ENCODE results near the gene CCDC188. TPM values are rescaled to one million over a fixed set of nuclear protein-coding genes. Genes with fewer than 3 reads are reported as not detected.

CCDC188 gene
- total and polyA plus RNA-seq, 7 experiments from 2014 or later, result not detected

- intact Hi-C loops (cut with micrococcal nuclease), result no loop called here
- ChIA-PET CTCF (no interaction called here), POLR2A (no interaction called here)
- H3K4me1 Mint-ChIP-seq, result no peaks in the 10 kb centered on the region
- no peaks in the 10 kb centered on the region for H3K36me3 ChIP-seq (ENCODE audit: control insufficient read depth in 2 of 3, insufficient read depth in 3 of 3, low read length in 3 of 3)
- H3K4me1 ChIP-seq (ENCODE audit: control insufficient read depth in 2 of 2, insufficient read depth in 2 of 2, low read length in 2 of 2), result no peaks in the 10 kb centered on the region
- H3K27me3 ChIP-seq (ENCODE audit: control insufficient read depth in 2 of 2, insufficient read depth in 2 of 2, low read length in 2 of 2), result no peaks in the 10 kb centered on the region
- no peaks in the 10 kb centered on the region for H3K27me3 Mint-ChIP-seq
- no peaks in the 10 kb centered on the region for H3K9me3 Mint-ChIP-seq
- no peaks in the 10 kb centered on the region for H3K9me3 ChIP-seq (ENCODE audit: control insufficient read depth in 2 of 3, low read length in 3 of 3)
- ATAC-seq, result no peak
- H3K27ac ChIP-seq (ENCODE audit: low read depth, low read length), result no peak overlapping the region
- DNase-seq, result no peak
- no peak overlapping the region for H3K4me3 Mint-ChIP-seq
- no peaks in the 10 kb centered on the region for H3K36me3 Mint-ChIP-seq
- H3K27ac Mint-ChIP-seq, result no peak overlapping the region
- no peak overlapping the region for H3K4me3 ChIP-seq (ENCODE audit: low read length)
Observed at GRCh38 chr22:20179455-20180244, 28.8 kb upstream of the CCDC188 start.

- Histone ChIP-seq H3K4me3 (ENCODE audit: low read length) (no peak overlapping the region), H3K9me3 (ENCODE audit: control insufficient read depth in 2 of 3, low read length in 3 of 3) (no peaks in the 10 kb centered on the region), H3K27ac (ENCODE audit: low read depth, low read length) (no peak overlapping the region), H3K36me3 (ENCODE audit: control insufficient read depth in 2 of 3, insufficient read depth in 3 of 3, low read length in 3 of 3) (no peaks in the 10 kb centered on the region), H3K4me1 (ENCODE audit: control insufficient read depth in 2 of 2, insufficient read depth in 2 of 2, low read length in 2 of 2) (no peaks in the 10 kb centered on the region), H3K27me3 (ENCODE audit: control insufficient read depth in 2 of 2, insufficient read depth in 2 of 2, low read length in 2 of 2) (no peaks in the 10 kb centered on the region)
- H3K4me1 Mint-ChIP-seq, result no peaks in the 10 kb centered on the region
- no peaks in the 10 kb centered on the region for H3K9me3 Mint-ChIP-seq
- intact Hi-C loops (cut with micrococcal nuclease), result no loop called here
- CTCF ChIA-PET, result no interaction called here
- POLR2A ChIA-PET, result no interaction called here
- H3K36me3 Mint-ChIP-seq, result no peaks in the 10 kb centered on the region
- no peaks in the 10 kb centered on the region for H3K27me3 Mint-ChIP-seq
- DNase-seq, result no peak
- no peak for ATAC-seq
- no peak overlapping the region for H3K4me3 Mint-ChIP-seq
- no peak overlapping the region for H3K27ac Mint-ChIP-seq
Observed at GRCh38 chr22:20178915-20179227, 28.0 kb upstream of the CCDC188 start.

DNA sequence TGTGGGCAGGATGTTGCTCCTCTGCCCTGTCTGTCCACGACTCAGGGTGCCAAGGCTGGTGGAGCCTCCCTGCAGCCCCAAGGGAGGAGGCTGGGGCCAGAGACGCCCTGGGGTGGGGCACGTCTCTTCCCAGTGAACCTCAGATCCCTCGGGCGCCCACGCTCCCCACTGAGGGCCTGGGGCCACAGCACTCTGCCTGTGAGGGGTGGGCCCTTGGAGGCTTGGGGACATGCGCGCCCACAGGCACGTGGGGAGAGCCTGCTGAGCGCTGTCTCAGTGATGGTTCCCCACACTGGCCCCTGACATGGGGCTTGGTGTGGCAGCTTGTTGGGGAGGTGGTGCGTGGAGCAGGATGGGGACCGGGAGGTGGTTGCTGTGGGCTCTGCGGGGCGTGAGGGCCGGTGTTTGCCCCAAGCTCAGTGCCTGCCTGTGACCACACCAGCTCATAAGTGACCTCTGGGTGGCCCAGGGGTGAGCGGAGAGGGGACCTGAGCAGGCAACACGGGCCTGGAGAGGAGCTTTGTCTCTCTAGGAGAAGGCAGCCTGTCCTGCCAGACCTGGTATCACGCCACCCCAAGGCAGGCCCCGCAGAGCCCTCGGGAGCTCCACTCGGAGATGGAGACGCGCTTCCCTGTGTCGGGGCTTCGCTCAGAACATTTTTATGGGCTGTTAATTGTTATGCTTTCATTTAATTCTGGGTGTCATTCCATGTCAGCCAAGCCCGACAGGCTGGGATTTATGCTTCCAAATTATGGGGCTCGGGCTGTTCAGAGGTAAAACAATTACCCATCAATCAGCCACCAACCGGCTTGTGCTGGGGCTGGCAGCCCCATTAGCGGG, 27.4 kb upstream of the CCDC188 start:
- Histone ChIP-seq H3K27ac (ENCODE audit: low read depth, low read length) (no peak overlapping the region), H3K9me3 (ENCODE audit: control insufficient read depth in 2 of 3, low read length in 3 of 3) (no peaks in the 10 kb centered on the region), H3K4me3 (ENCODE audit: low read length) (no peak overlapping the region), H3K4me1 (ENCODE audit: control insufficient read depth in 2 of 2, insufficient read depth in 2 of 2, low read length in 2 of 2) (no peaks in the 10 kb centered on the region), H3K27me3 (ENCODE audit: control insufficient read depth in 2 of 2, insufficient read depth in 2 of 2, low read length in 2 of 2) (no peaks in the 10 kb centered on the region), H3K36me3 (ENCODE audit: control insufficient read depth in 2 of 3, insufficient read depth in 3 of 3, low read length in 3 of 3) (no peaks in the 10 kb centered on the region)
- H3K27me3 Mint-ChIP-seq, result no peaks in the 10 kb centered on the region
- no peaks in the 10 kb centered on the region for H3K36me3 Mint-ChIP-seq
- no peak for ATAC-seq
- no peak for DNase-seq
- intact Hi-C loops (cut with micrococcal nuclease), result no loop called here
- H3K9me3 Mint-ChIP-seq, result no peaks in the 10 kb centered on the region
- no peak overlapping the region for H3K27ac Mint-ChIP-seq
- no peak overlapping the region for H3K4me3 Mint-ChIP-seq
- H3K4me1 Mint-ChIP-seq, result no peaks in the 10 kb centered on the region
- CTCF ChIA-PET, result no interaction called here
- POLR2A ChIA-PET, result no interaction called here

DNA sequence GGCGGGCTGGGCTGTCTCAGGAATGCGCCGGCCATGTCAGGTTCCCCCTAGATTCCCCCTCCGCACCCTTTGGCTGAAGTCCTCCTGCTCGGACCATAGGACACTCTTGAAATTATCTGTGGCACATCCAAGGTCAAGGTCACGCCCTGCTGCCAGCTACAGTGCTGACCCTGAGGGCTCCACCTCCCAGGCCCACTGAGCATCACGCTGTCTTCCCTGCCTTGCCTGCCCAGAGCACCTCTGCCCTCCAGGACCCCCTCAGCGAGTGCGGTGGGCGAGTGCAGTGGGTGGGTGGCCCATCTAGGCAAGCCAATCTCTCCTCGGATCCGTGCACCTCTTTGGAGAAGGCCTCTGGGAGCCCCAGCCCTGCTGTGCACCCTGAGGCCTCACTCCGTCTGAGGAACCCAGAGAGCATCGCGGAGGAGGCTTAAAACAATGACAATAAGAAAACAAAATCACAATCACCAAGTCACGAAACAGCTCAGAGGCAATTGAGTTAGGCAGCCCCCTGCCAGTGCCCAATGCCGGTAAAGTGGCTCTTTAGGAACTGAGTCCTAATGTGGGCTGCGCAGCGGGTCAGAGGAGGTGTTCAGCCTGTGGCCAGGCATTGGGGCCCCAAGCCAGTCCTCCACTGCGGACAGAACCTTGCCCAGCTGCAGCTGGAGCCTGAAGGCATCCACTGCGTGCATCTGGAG, 26.5 kb upstream of the CCDC188 start:
- intact Hi-C loops (cut with micrococcal nuclease), result no loop called here
- Histone ChIP-seq H3K36me3 (ENCODE audit: control insufficient read depth in 2 of 3, insufficient read depth in 3 of 3, low read length in 3 of 3) (no peaks in the 10 kb centered on the region), H3K27ac (ENCODE audit: low read depth, low read length) (no peak overlapping the region), H3K4me3 (ENCODE audit: low read length) (no peak overlapping the region), H3K27me3 (ENCODE audit: control insufficient read depth in 2 of 2, insufficient read depth in 2 of 2, low read length in 2 of 2) (no peaks in the 10 kb centered on the region), H3K4me1 (ENCODE audit: control insufficient read depth in 2 of 2, insufficient read depth in 2 of 2, low read length in 2 of 2) (no peaks in the 10 kb centered on the region), H3K9me3 (ENCODE audit: control insufficient read depth in 2 of 3, low read length in 3 of 3) (no peaks in the 10 kb centered on the region)
- Mint-ChIP-seq H3K9me3 (no peaks in the 10 kb centered on the region), H3K27ac (no peak overlapping the region), H3K4me3 (no peak overlapping the region), H3K27me3 (no peaks in the 10 kb centered on the region), H3K4me1 (no peaks in the 10 kb centered on the region), H3K36me3 (no peaks in the 10 kb centered on the region)
- DNase-seq (no peak), ATAC-seq (no peak)
- CTCF ChIA-PET, result no interaction called here
- POLR2A ChIA-PET, result no interaction called here

DNA sequence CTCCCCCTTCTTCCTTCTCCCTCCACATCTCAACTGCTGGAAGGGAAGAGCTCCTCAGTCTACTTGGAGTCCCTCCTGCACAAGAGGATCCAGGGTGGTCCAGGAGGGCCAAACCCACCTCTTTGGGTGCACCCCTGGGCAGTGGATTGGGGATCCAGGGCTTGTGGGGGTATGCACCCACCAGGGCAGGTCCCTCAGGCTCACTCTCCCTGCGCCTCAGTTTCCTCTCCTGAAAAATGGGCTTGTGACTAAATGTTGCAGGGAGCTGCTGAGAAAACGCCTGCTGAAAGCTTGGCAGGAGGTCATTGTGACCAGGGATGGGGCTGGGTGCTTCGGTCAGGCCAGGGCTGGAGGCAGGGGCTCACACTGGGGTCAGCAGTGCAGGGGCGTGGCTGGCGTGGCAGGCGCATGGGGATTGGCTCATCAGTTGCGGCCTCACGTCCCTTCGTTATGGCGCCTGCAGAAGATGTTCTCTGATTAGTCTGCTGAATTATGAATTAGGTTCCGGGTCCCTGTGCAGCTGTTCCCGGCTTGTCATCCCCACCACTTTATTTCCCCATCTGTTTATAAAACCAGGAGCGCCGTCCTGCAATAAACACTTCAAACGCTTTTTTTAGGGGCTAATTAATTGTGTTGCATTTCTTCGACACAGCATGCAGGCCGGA, 25.7 kb upstream of the CCDC188 start:
- Histone ChIP-seq H3K4me1 (ENCODE audit: control insufficient read depth in 2 of 2, insufficient read depth in 2 of 2, low read length in 2 of 2) (no peaks in the 10 kb centered on the region), H3K27ac (ENCODE audit: low read depth, low read length) (no peak overlapping the region), H3K27me3 (ENCODE audit: control insufficient read depth in 2 of 2, insufficient read depth in 2 of 2, low read length in 2 of 2) (no peaks in the 10 kb centered on the region), H3K9me3 (ENCODE audit: control insufficient read depth in 2 of 3, low read length in 3 of 3) (no peaks in the 10 kb centered on the region), H3K4me3 (ENCODE audit: low read length) (no peak overlapping the region), H3K36me3 (ENCODE audit: control insufficient read depth in 2 of 3, insufficient read depth in 3 of 3, low read length in 3 of 3) (no peaks in the 10 kb centered on the region)
- ChIA-PET CTCF (no interaction called here), POLR2A (no interaction called here)
- DNase-seq (no peak), ATAC-seq (no peak)
- intact Hi-C loops (cut with micrococcal nuclease), result no loop called here
- no peaks in the 10 kb centered on the region for H3K36me3 Mint-ChIP-seq
- H3K27me3 Mint-ChIP-seq, result no peaks in the 10 kb centered on the region
- H3K4me3 Mint-ChIP-seq, result no peak overlapping the region
- H3K9me3 Mint-ChIP-seq, result no peaks in the 10 kb centered on the region
- H3K27ac Mint-ChIP-seq, result no peak overlapping the region
- H3K4me1 Mint-ChIP-seq, result no peaks in the 10 kb centered on the region

- no peak for ATAC-seq
- Histone ChIP-seq H3K4me3 (ENCODE audit: low read length) (no peak overlapping the region), H3K27ac (ENCODE audit: low read depth, low read length) (no peak overlapping the region), H3K36me3 (ENCODE audit: control insufficient read depth in 2 of 3, insufficient read depth in 3 of 3, low read length in 3 of 3) (no peaks in the 10 kb centered on the region), H3K27me3 (ENCODE audit: control insufficient read depth in 2 of 2, insufficient read depth in 2 of 2, low read length in 2 of 2) (no peaks in the 10 kb centered on the region), H3K4me1 (ENCODE audit: control insufficient read depth in 2 of 2, insufficient read depth in 2 of 2, low read length in 2 of 2) (no peaks in the 10 kb centered on the region), H3K9me3 (ENCODE audit: control insufficient read depth in 2 of 3, low read length in 3 of 3) (no peaks in the 10 kb centered on the region)
- CTCF ChIA-PET, result no interaction called here
- Mint-ChIP-seq H3K4me1 (no peaks in the 10 kb centered on the region), H3K27ac (no peak overlapping the region), H3K36me3 (no peaks in the 10 kb centered on the region), H3K4me3 (no peak overlapping the region), H3K27me3 (no peaks in the 10 kb centered on the region), H3K9me3 (no peaks in the 10 kb centered on the region)
- POLR2A ChIA-PET, result no interaction called here
- intact Hi-C loops (cut with micrococcal nuclease), result loop anchor here in 1 of 2 donors (1.0 kb wide), 1 partner anchor 93 kb away; the partner anchor contains the start of gene RTN4R
- DNase-seq, result no peak
Observed at GRCh38 chr22:20175597-20175900, 24.7 kb upstream of the CCDC188 start.
